NB4 (cell line): ENCODE data around the gene NOD1.

ENCODE experiments used
- POLR2A ChIP-seq: IDR thresholded peaks from 2 replicates; pipeline ENCODE4 v1.6.1; 2011; ENCODE audit warnings: mild to moderate bottlenecking; ENCODE audit not compliant: insufficient read length; ENCODE audit errors: extremely low read depth
- TF ChIP-seq, protein P1 (sequence below): IDR thresholded peaks from one replicate; pipeline ENCODE4 v1.5.1; 2012; ENCODE audit warnings: low read depth, low read length

DNA sequence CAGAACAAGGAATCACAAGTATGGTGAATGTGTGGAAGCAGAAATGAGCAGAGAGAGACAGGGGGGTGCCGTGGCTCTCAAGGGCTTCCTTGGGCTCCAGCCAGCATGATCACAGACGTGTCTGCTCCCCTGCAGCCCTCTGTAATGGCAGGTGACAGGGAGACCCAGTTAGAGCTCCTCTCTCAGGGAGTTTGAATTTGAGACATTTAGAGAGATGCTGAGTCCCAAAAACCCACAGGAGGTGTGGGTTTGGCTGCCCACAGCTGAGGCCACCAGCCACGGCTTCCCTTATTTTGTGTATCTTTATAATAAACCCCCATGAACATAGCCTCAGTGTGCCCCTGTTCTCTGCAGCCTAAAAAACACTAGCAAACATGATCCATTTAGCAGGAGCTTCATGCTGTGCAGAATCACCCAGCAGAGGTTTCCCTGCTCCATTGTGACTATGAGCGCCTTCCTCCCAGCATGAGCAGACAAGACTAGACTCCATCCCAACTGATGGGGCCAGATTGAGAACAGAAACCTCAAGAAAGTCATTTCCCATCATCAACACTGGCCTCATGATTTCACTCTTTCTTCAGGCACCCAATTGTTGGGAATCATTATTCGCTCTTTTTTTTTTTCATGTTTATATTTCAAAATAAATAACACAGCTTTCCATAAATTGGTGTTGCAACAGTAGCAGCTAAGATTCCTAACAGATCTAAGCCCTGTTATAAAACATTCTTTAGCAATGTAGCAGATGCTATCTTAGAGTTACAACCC, 13.4 kb downstream of the NOD1 start:
- no peak for TF ChIP-seq POLR2A
- TF ChIP-seq, protein P1, sequence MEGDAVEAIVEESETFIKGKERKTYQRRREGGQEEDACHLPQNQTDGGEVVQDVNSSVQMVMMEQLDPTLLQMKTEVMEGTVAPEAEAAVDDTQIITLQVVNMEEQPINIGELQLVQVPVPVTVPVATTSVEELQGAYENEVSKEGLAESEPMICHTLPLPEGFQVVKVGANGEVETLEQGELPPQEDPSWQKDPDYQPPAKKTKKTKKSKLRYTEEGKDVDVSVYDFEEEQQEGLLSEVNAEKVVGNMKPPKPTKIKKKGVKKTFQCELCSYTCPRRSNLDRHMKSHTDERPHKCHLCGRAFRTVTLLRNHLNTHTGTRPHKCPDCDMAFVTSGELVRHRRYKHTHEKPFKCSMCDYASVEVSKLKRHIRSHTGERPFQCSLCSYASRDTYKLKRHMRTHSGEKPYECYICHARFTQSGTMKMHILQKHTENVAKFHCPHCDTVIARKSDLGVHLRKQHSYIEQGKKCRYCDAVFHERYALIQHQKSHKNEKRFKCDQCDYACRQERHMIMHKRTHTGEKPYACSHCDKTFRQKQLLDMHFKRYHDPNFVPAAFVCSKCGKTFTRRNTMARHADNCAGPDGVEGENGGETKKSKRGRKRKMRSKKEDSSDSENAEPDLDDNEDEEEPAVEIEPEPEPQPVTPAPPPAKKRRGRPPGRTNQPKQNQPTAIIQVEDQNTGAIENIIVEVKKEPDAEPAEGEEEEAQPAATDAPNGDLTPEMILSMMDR = no peak
